Measurements from ENCODE around the gene CSDE1.
A peak's percentile ranks its signal among the peaks of the same experiment; 100 is the strongest.
"Not testable (repeated sequence)": the region's sequence is repeated elsewhere in the genome, so short reads cannot be mapped to it uniquely, and the experiment has no call there.

CSDE1 gene

GRCh38 chr1:114757455-114758255 lies at the start of gene CSDE1:
CSDE1 (minus strand) TSS chr1:114757984; CDS start chr1:114739890, 18,094 bp downstream.
- DNase-seq (ENCODE audit: low read depth in 3 of 3, low spot score in 1 of 3) = peak; percentile 90 to 94 (median 94)

GRCh38 chr1:114804449-114804848 lies 46.7 kb upstream of the CSDE1 start:
- DNase-seq (ENCODE audit: low read depth in 3 of 3, low spot score in 1 of 3) = not testable (repeated sequence)

GRCh38 chr1:114803001-114803400 lies 45.2 kb upstream of the CSDE1 start:
- no peak for DNase-seq (ENCODE audit: low read depth in 3 of 3, low spot score in 1 of 3)

- DNase-seq (ENCODE audit: low read depth in 3 of 3, low spot score in 1 of 3) = no peak
Measured at GRCh38 chr1:114794038-114794437, 36.3 kb upstream of the CSDE1 start.

- not testable (repeated sequence) for DNase-seq (ENCODE audit: low read depth in 3 of 3, low spot score in 1 of 3)
Measured at GRCh38 chr1:114790581-114790980, 32.8 kb upstream of the CSDE1 start.

- not testable (repeated sequence) for DNase-seq (ENCODE audit: low read depth in 3 of 3, low spot score in 1 of 3)
Measured at GRCh38 chr1:114786440-114786839, 28.7 kb upstream of the CSDE1 start.

- DNase-seq (ENCODE audit: low read depth in 3 of 3, low spot score in 1 of 3) = no peak
Measured at GRCh38 chr1:114782476-114782875, 24.7 kb upstream of the CSDE1 start.

- peak; percentile 81 to 83 (median 82) for DNase-seq (ENCODE audit: low read depth in 3 of 3, low spot score in 1 of 3)
Measured at GRCh38 chr1:114780344-114781226, 22.8 kb upstream of the CSDE1 start, which contains the start of gene SIKE1. SIKE1 (minus strand) TSS chr1:114780685; CDS start chr1:114780607, 78 bp downstream.

GRCh38 chr1:114779722-114780121 lies 21.9 kb upstream of the CSDE1 start:
- no peak for DNase-seq (ENCODE audit: low read depth in 3 of 3, low spot score in 1 of 3)

- not testable (repeated sequence) for DNase-seq (ENCODE audit: low read depth in 3 of 3, low spot score in 1 of 3)
Measured at GRCh38 chr1:114776726-114777125, 18.9 kb upstream of the CSDE1 start.

- DNase-seq (ENCODE audit: low read depth in 3 of 3, low spot score in 1 of 3) = no peak
Measured at GRCh38 chr1:114771992-114772391, 14.2 kb upstream of the CSDE1 start.

GRCh38 chr1:114770989-114771388 lies 13.2 kb upstream of the CSDE1 start:
- DNase-seq (ENCODE audit: low read depth in 3 of 3, low spot score in 1 of 3) = no peak

GRCh38 chr1:114764689-114765088 lies 6.9 kb upstream of the CSDE1 start:
- DNase-seq (ENCODE audit: low read depth in 3 of 3, low spot score in 1 of 3) = no peak

- no peak for DNase-seq (ENCODE audit: low read depth in 3 of 3, low spot score in 1 of 3)
Measured at GRCh38 chr1:114758256-114758832, 560 bp upstream of the CSDE1 start.

GRCh38 chr1:114756949-114757454 lies 782 bp downstream of the CSDE1 start:
- peak in 1 of 3 donors; percentile 6 for DNase-seq (ENCODE audit: low read depth in 3 of 3, low spot score in 1 of 3)

- no peak for DNase-seq (ENCODE audit: low read depth in 3 of 3, low spot score in 1 of 3)
Measured at GRCh38 chr1:114756009-114756892, 1.5 kb downstream of the CSDE1 start.

GRCh38 chr1:114755006-114755931 lies 2.5 kb downstream of the CSDE1 start:
- no peak for DNase-seq (ENCODE audit: low read depth in 3 of 3, low spot score in 1 of 3)

GRCh38 chr1:114753702-114754101 lies 4.1 kb downstream of the CSDE1 start:
- not testable (repeated sequence) for DNase-seq (ENCODE audit: low read depth in 3 of 3, low spot score in 1 of 3)

GRCh38 chr1:114753143-114753542 lies 4.6 kb downstream of the CSDE1 start:
- no peak for DNase-seq (ENCODE audit: low read depth in 3 of 3, low spot score in 1 of 3)
